Measurements from ENCODE around the gene ETV7. TPM values are rescaled to one million over a fixed set of nuclear protein-coding genes. Genes with fewer than 3 reads are reported as not detected.

The ETV7 gene
- total and polyA plus RNA-seq, 2 of the 13 experiments (the other 11 are each of a cell fraction or from before 2014, with no cell fraction given): not detected

- H3K27ac ChIP-seq (ENCODE audit: extremely low read length, insufficient read depth, low read length): no peak overlapping the region
- no peaks in the 10 kb centered on the region for H3K9me3 ChIP-seq (ENCODE audit: low read length)
- no peak overlapping the region for H3K9ac ChIP-seq (ENCODE audit: insufficient read depth, low read depth, low read length)
- FAIRE-seq: no peak
- no peak overlapping the region for H3K4me2 ChIP-seq (ENCODE audit: low read depth, low read length)
- no peak for DNase-seq (ENCODE audit: low spot score)
- H3K36me3 ChIP-seq (replicated peaks in 1 of 2; ENCODE audit: control insufficient read depth in 1 of 2, insufficient read depth in 2 of 2, low read length in 2 of 2): no peaks in the 10 kb centered on the region
- no peak overlapping the region for H2AFZ ChIP-seq (ENCODE audit: low read length)
- intact Hi-C loops (cut with micrococcal nuclease; ENCODE audit: unreplicated experiment) (no loop called here), in situ Hi-C loops (cut with HindIII; ENCODE audit: extremely low pct_ligation_motif_present, low pct_unique_long_range_greater_than_20kb) (no loop called here)
- peaks cover 0 to 3% of the 10 kb centered on the region in 2 experiments; a peak in 4 of 5 replicates for H3K27me3 ChIP-seq (ENCODE audit: control insufficient read depth in 1 of 2, insufficient read depth in 2 of 2, low read length in 2 of 2)
- no TSS peak for BruUV-seq (replicated peaks)
- ChIA-PET POLR2A (no interaction called here), CTCF (ENCODE audit: low intra/inter-chr PET ratio, low total read pairs) (no interaction called here)
- peaks cover 19% of the 10 kb centered on the region for H3K4me1 ChIP-seq (ENCODE audit: insufficient read depth, low read length)
- peak; percentile 47 for ATAC-seq
- WGBS (ENCODE audit: low lambda C conversion rate): 25% methylated on average over 8 of the region's 8 CpGs
- no peaks in the 10 kb centered on the region for H3K79me2 ChIP-seq (ENCODE audit: insufficient read depth, low read length)
- H3K4me3 ChIP-seq (replicated peaks in 1 of 3; ENCODE audit: insufficient read depth in 1 of 3, low read depth in 2 of 3, low read length in 3 of 3): no peak overlapping the region
- H4K20me1 ChIP-seq (ENCODE audit: insufficient read depth, low read length): no peaks in the 10 kb centered on the region
- TF ChIP-seq HINFP (CRISPR knock-in tag; IDR thresholded peaks at IDR 0.05; ENCODE audit: low read depth): no peak
- no peak for TF ChIP-seq ZFY (CRISPR knock-in tag; IDR thresholded peaks at IDR 0.05)
- no peak for TF ChIP-seq MXD1 (CRISPR knock-in tag; IDR thresholded peaks at IDR 0.05)
- no peak for TF ChIP-seq ZNF703 (CRISPR knock-in tag; IDR thresholded peaks at IDR 0.05; ENCODE audit: borderline replicate concordance)
- TF ChIP-seq NCOR1 (IDR thresholded peaks at IDR 0.05; ENCODE audit: borderline replicate concordance, low read length): no peak
- TF ChIP-seq MNT (IDR thresholded peaks at IDR 0.05): no peak
- peak; percentile 65 for TF ChIP-seq RFX5 (IDR thresholded peaks at IDR 0.05; ENCODE audit: low read depth, low read length)
- no peak for TF ChIP-seq FOXJ3 (CRISPR knock-in tag; IDR thresholded peaks at IDR 0.05; ENCODE audit: borderline replicate concordance)
- no peak for TF ChIP-seq GATAD1 (CRISPR knock-in tag; IDR thresholded peaks at IDR 0.05)
- TF ChIP-seq DMAP1 (CRISPR knock-in tag; IDR thresholded peaks at IDR 0.05): no peak
- no peak for TF ChIP-seq RNF219 (CRISPR knock-in tag; IDR thresholded peaks at IDR 0.05)
- no peak for TF ChIP-seq KLF11 (CRISPR knock-in tag; IDR thresholded peaks at IDR 0.05)
- no peak for TF ChIP-seq CHD4 (IDR thresholded peaks at IDR 0.05; ENCODE audit: borderline replicate concordance, low read length)
- no peak for TF ChIP-seq CENPBD1 (CRISPR knock-in tag; IDR thresholded peaks at IDR 0.05; ENCODE audit: borderline replicate concordance, low read depth)
- no peak for TF ChIP-seq ZNF747 (CRISPR knock-in tag; IDR thresholded peaks at IDR 0.05; ENCODE audit: borderline replicate concordance)
- TF ChIP-seq RNF2 (conservative IDR thresholded peaks at IDR 0.05; ENCODE audit: low read depth): no peak
- TF ChIP-seq FOXM1 (CRISPR knock-in tag; IDR thresholded peaks at IDR 0.05): no peak
- TF ChIP-seq ZNF17 (CRISPR knock-in tag; IDR thresholded peaks at IDR 0.05): no peak
- no peak for TF ChIP-seq ZSCAN30 (CRISPR knock-in tag; IDR thresholded peaks at IDR 0.05)
Observed at GRCh38 chr6:36323062-36323461, 64.4 kb downstream of the ETV7 start.
